ENCODE data around the gene NDRG4. TPM values are rescaled to one million over a fixed set of nuclear protein-coding genes. Genes with fewer than 3 reads are reported as not detected.

The NDRG4 gene, protein sequence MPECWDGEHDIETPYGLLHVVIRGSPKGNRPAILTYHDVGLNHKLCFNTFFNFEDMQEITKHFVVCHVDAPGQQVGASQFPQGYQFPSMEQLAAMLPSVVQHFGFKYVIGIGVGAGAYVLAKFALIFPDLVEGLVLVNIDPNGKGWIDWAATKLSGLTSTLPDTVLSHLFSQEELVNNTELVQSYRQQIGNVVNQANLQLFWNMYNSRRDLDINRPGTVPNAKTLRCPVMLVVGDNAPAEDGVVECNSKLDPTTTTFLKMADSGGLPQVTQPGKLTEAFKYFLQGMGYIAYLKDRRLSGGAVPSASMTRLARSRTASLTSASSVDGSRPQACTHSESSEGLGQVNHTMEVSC
- total RNA-seq: 103 TPM

DNA sequence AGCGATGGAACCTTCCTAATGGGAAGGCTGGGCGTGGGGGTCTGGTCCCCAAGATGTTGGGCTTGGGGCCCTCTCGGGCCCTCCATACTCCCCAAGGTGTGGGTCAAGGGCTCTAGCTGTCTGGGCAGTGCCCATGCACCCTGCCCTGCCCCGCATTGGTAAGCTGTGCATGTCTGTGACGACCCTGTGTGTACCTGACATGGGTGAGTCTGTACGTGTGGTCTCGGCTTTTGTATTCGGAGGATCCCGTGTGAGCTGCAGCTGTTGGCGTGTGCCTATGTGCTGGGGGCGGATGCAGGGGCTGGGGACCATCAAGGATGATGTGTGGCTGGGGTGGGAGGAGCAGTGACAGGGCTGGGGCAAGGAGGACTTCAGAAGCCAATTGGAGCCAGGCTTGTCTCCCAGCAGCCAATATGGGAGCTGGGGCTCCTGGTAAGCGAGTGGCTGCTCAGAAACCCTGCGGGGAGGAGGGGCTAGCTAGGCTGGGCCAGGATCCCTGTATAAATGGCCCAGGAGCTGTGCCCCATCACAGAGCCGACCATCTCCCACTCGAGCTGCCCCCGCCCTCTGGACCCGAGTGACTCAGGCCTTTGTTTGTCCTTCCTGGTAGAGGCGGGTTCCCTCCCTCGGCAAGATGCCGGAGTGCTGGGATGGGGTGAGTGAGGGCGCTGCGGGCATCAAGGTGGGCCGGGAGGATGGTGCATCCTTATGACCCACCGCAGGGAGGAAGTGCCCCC is at the start of gene NDRG4:
Gene NDRG4 (plus strand): TSS at position 529 of the 737 bp plus-strand sequence. CDS start 106 bp downstream, at position 635.

DNA sequence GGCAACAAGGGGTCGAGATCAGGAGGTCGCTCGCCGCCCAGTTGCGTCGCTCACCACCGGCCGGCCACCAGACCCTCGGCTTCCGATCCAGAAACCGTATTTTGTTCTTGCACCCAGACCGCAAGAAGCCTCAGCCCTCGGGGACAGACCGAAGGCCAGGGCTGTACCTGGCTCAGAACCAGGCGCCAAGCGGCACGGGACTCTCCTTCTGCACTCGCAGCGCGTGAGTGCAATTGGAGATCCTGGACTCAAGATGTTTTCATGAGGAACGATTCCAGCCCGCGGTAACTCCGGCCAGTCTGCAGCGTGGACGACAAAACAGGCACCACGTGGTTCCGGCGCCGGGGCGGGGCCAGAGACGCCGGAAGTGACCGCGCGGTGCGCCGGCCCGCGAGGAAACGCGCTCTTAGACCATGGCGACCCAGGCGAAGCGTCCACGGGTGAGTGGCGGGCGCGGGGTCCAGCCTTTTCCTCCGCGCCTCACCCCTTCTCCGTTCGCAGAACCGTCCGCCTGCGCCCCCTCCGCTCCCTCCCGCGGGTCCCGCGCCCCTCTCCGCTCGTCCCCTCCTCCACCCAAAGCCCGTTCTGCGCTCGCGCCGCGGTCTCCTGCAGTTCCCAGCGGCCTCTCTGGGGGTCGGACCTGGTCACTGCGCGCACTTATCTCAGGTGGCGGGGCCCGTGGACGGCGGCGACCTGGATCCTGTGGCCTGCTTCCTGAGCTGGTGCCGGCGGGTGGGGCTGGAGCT is 15.4 kb downstream of the NDRG4 start, which contains the start of gene SETD6:
Gene SETD6 (plus strand): TSS at position 393 of the 746 bp plus-strand sequence. CDS start 21 bp downstream, at position 414.

Other genes starting within 250 kb of the NDRG4 start
- not detected for gene PRSS54, start 205.1 kb upstream of the NDRG4 start, total RNA-seq
- gene GINS3, start 107.7 kb upstream of the NDRG4 start, total RNA-seq: 7.5 TPM
- 36.7 TPM for gene SETD6, start 15.4 kb downstream of the NDRG4 start, total RNA-seq
- 168 TPM for gene CNOT1, start 129.7 kb downstream of the NDRG4 start, total RNA-seq
- 20.1 TPM for gene SLC38A7, start 184.6 kb downstream of the NDRG4 start, total RNA-seq
- 63.7 TPM for gene GOT2, start 234.2 kb downstream of the NDRG4 start, total RNA-seq

Data from camera-type eye (tissue), 1 donor.